ENCODE results near the gene PITPNC1.

DNA sequence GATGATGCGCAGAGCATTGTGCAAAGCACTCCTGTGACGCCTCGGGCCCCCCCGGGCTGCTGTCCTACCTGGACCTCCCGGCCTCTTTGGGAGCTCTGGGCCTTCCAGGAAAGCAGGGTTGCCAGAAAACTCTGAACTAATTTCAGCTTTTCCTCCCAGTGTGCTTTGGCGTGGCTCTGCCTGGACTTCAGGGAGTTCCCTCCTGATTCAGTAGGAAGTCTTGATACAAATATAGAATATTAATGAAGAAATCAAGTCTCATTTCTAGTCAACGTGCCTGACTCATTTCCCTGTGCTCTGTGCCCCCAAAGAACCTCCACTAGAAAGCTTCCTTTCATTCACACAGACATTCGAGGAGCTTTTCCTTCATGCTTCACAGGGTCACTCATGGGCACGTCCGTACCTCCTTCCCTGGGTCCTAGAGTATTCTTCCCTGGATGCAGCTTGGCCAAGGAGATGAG is 256.7 kb downstream of the PITPNC1 start:
- TF ChIP-seq, protein P1, sequence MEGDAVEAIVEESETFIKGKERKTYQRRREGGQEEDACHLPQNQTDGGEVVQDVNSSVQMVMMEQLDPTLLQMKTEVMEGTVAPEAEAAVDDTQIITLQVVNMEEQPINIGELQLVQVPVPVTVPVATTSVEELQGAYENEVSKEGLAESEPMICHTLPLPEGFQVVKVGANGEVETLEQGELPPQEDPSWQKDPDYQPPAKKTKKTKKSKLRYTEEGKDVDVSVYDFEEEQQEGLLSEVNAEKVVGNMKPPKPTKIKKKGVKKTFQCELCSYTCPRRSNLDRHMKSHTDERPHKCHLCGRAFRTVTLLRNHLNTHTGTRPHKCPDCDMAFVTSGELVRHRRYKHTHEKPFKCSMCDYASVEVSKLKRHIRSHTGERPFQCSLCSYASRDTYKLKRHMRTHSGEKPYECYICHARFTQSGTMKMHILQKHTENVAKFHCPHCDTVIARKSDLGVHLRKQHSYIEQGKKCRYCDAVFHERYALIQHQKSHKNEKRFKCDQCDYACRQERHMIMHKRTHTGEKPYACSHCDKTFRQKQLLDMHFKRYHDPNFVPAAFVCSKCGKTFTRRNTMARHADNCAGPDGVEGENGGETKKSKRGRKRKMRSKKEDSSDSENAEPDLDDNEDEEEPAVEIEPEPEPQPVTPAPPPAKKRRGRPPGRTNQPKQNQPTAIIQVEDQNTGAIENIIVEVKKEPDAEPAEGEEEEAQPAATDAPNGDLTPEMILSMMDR (IDR thresholded peaks at IDR 0.05): no peak
- no peak for TF ChIP-seq POLR2A (IDR thresholded peaks at IDR 0.05)

Data from adrenal gland (tissue), 5 donors.